UCSD-AML1 (cell line): ENCODE measurements around the gene SYNDIG1.

Source experiments
- DNase-seq: peaks from one replicate; lab custom pipeline; 2025; ENCODE audit not compliant: unreplicated experiment; lab: John Stamatoyannopoulos, UW

The SYNDIG1 gene

GRCh38 chr20:24651976-24652345 is 182.5 kb downstream of the SYNDIG1 start:
- no peak for DNase-seq

- DNase-seq = no peak
These were observed 183.9 kb downstream of the SYNDIG1 start for GRCh38 chr20:24653306-24653705.

DNA sequence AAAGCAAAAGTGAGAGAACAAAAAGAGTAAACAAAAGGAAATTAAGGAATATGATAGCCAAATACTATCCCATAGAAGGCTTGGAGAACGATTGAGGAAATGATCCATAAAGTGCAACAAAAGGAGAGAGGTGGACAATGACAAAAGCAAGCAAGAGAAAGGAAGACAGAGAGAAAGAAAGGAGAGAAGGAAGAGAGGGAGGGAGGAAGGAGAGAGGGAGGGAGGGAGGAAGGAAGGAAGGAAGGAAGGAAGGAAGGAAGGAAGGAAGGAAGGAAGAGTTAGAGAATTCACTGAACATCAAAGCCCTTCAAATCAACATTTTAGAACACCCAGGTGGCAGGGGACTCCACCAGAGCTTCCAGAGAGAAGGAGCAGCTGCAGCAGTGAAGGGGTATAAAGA is 185.0 kb downstream of the SYNDIG1 start:
- DNase-seq = no peak

GRCh38 chr20:24656391-24656790 is 187.0 kb downstream of the SYNDIG1 start:
- no peak for DNase-seq

- no peak for DNase-seq
These were observed 187.8 kb downstream of the SYNDIG1 start for GRCh38 chr20:24657196-24657595.

DNA sequence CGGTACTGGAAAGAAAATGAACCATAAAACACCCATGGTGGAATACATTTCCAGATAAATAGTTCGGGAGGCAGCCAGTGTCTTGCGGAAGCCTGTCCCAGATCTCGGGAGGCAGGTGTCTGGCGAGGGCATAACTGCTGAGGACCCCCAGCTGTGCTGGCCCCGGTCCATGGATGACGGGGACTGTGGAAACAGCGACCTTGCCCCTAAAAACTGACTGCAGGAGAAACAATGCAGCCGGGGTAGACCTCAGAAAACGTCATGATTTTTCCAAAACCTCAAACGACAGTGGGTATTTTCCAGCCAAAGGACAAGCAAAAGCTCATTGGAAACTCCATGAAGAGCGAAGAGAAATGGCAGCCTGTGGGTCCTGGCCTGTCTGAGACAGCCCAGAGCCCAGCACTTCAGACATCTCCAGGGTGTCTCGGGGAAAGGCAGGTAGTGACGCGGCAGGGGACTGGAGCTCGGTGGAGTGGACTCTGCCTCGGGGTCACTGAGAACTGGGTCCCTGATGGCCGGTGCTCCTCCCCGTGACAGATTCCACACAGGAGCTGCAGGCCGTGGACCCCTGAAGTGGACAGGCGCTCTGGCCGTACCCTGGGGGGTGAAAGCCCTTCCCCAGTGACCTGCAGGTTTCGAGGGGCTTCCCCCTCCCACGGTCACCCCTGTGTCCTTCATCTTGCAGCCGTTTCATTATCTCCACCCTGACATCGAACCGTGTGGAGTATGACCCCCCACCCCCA is 188.6 kb downstream of the SYNDIG1 start:
- DNase-seq = no peak

GRCh38 chr20:24658920-24659660 is 189.7 kb downstream of the SYNDIG1 start:
- no peak for DNase-seq

GRCh38 chr20:24659835-24660234 is 190.4 kb downstream of the SYNDIG1 start:
- no peak for DNase-seq

DNA sequence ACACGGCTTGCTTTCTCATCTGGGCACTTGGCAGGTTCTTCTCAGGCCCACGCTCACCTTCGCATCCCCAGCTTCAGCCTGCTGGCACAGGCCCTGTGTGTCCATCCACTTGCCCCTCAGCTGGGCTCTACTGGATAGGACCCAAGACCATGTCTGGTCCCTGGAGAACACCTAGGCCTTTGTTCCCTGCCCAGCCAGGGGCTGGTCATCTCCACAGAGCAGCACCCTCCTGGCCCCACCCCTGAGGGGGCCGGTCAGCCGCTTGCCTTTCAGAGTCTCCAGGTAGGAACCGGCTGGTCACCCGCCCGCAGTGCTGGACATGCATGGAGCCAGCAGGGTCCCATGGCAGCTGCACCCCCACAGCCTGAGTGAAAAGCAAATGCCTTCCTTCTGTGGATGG is 191.2 kb downstream of the SYNDIG1 start:
- no peak for DNase-seq

GRCh38 chr20:24661255-24661654 is 191.8 kb downstream of the SYNDIG1 start:
- DNase-seq = no peak

DNA sequence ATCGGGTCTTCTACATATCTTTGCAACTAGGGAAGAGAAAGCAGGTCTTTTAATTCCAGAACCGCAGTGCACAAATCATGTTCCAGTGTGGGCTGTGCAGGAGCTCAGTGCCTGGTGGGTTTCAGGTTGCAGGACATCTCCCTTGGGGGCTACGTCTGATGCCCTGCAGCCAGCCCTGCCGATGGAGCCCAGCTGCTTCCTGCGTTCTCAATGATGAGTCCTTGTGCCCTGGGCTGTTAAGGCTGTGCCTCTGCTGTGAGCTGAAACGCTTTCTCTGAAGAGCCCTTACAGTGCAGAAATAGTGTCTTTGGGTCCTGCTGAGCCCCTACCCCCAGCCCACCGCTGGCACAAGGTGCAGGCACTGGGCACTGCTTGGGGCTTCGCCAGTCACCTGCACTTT is 192.9 kb downstream of the SYNDIG1 start:
- DNase-seq = no peak

DNA sequence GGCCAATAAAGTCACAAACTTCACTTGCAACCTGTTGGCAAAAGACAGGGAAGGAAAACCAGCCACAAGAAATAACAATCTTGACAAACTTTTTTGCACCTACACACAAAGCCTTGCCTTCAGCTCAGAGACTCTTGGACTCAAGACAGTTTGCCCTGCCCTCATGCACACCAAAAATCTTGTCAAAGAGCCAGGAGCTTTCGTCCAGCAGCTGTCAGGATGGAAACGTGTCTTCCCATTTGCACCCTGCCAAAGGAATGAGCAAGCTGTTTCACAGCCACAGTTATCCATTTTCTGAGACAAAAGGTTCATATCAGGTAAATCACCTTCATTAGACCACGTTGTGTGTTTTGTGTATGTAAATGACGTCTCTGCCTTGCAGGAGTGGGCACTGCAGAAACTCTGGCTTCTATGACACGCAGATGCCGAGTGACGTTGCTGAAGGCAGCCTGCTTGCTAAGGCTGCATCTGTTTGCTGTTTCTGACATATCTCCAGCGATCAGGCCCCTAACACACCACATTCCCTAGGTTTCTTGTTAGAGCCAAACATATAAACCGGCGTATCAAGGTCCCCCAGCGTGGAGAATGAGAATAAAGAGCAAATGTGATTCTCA is 193.4 kb downstream of the SYNDIG1 start:
- no peak for DNase-seq

DNA sequence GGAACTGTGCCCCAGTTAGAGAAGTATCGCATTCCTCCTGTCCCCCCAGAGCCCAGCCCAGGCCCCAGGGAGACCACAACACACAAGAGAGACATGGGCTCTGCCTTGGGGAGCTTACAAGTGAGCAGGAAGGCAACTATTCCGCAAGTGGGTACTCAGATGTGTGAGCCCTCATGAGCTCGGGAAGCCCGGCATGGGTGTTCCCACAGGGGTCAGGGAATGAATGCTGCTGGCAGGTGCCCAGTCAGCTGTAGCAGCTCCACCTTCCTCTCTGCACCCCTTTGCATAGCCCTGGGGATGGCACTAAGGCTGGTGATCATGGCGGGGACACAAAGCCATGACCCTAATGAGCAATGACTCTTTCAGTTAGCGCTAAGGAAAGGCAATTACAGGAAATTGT is 194.1 kb downstream of the SYNDIG1 start:
- DNase-seq = no peak

DNA sequence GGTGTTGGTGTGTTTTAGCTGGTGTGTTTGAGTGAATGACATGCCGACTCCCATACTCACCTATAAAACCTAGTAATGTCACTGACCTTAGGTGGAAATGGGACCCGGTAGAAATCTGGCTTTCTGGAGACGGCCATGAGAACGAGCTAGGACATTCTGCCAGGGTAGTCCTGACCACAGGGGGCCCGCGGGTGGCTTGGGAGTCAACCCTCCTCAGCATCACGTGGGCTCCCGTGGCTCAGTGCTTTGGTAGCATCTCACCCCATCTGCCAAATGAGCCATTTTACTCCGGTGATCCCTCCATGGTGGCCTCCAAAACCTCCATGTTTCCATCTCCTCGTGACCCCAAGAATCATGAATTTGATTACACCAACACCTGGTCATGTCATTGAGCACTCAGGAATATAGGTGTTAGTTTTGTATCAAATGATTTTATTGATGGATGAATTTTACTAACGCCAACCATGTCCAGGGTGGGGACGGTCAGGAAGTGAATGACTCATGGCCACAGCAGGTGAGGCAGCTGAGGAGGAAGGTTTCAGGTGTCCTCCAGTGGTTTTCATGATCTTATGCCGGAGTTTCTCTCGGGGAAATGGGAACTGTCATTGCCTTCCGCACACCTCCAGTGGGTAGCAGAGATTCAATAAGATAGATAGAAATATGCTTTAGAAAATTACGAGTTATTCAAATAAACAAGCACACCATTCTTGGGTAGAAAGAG is 195.0 kb downstream of the SYNDIG1 start:
- no peak for DNase-seq

GRCh38 chr20:24665196-24665595 is 195.8 kb downstream of the SYNDIG1 start:
- DNase-seq = no peak

DNA sequence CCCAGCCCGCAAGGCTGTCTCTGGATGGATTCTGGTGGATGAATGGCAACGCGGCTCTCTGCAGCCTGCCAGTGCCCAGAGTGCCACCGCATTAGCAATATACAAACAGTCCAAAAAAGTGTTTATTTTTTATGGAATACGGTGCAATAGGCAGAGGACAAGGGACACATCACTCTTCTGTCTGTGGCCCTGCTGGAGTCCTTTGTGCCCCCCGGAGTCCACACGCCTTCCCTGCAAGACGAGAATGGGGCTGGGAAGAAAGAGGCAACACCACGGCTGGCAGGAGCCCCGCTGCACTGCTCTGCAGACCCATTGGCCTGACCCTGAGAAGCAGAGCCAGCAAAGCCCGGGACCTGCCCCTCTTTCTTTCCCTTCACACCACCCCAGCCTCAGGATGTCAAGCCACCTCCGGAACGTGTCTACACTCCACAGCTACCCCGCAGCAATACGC is 196.3 kb downstream of the SYNDIG1 start:
- DNase-seq = no peak

DNA sequence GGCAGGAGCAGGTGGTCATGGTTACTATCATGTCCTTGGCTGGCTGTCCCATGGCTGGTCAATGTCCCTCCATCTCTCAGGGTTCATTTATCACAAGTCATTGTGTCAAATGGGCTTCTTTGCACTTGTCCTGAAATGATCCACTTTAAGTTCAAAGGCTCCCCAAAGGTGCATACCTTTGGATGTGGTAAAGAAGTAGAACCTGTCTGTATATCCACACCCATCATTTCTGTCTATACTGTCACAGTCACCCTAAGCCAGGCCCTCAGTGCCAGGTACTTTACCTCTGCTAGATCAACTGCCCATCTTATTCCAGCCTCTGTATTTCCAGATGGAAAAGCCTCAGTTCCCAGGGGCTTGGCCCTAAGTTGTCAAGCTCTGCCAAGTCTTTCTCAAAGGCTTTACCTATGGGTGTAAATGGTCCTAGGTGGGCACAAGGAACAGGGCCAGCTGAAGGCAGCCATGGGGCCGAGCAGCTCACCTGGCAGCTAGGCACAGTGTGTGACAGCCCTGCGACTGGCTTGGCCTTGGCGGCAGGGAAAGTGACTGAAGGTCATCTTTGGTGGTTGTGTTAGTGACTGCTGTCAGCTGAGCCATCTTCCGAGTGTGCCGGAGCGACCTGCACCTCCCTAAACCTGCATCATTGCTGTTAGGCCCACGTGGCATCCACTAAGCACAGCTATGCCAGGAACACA is 198.4 kb downstream of the SYNDIG1 start:
- DNase-seq = no peak

- DNase-seq = no peak
These were observed 198.9 kb downstream of the SYNDIG1 start for GRCh38 chr20:24668384-24668702.

DNA sequence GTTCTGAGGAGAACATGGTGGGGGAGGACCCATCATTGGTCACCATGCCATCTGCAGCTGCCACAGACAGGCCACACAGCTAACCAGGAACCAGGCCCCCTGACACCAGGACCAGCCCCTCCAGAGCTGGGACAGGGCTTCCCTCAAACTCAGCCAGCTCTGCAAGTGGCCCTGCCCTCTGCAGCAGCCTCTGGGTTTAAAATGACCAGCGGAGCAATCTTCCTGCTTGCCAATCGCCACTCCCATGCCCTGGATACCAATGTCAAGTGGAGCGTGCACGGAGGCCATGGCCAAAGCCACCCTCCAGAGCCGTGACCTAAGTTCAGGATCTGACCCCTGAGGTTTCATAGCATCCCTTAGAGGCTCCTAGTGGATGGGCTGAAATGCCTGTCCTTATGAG is 199.4 kb downstream of the SYNDIG1 start:
- no peak for DNase-seq

DNA sequence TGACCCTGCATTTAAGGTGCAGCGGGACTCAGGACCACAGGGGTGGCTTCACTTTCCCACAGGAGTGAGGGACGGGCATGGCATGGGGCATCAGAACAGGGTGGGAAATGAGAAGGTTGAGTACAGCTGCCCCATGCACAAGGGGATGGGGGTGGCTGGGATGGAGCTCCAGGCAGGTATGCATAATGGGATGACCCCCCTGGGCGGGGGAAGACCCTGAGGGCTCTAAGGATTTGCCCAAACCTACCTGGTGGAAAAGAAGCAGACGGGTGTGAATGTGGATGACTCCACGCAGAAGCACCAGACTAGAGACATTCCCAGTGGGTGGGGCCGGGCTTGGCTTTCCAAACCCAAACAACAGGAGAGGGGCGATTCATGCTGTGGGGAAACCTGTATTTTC is 200.3 kb downstream of the SYNDIG1 start:
- no peak for DNase-seq

DNA sequence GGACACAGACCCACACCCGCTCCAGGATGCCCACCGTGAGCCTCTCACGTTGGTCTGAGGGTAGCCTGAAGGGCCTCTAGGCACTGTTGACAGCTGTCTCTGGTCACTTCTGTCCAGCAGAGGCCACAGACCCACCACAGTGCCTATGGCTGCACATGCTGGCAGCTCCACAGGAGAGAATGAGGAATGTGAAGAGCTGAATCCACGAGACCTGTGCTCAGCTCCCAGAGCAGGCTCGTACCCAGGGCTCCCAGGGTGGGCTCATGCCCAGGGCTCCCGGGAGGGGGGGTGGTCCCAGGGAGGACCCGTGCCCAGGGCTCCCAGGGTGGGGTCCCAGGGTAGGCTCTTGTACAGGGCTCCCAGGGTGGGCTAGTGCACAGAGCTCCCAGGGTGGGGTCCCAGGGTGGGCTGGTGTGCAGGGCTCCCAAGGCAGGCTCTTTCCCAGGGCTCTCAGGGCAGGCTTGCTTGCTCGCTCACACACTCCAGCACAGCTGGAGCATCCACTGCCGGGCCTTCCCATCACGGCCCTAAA is 201.0 kb downstream of the SYNDIG1 start:
- no peak for DNase-seq
